Hepatic stellate cell (primary cell): Measurements from ENCODE around the gene RPH3AL.
"Not testable (repeated sequence)": the region's sequence is repeated elsewhere in the genome, so short reads cannot be mapped to it uniquely, and the experiment has no call there.

ENCODE experiments used
- DNase-seq: peaks from one replicate; pipeline ENCODE4 v3.0.0; 2011; ENCODE audit warnings: low spot score

The RPH3AL gene

DNA sequence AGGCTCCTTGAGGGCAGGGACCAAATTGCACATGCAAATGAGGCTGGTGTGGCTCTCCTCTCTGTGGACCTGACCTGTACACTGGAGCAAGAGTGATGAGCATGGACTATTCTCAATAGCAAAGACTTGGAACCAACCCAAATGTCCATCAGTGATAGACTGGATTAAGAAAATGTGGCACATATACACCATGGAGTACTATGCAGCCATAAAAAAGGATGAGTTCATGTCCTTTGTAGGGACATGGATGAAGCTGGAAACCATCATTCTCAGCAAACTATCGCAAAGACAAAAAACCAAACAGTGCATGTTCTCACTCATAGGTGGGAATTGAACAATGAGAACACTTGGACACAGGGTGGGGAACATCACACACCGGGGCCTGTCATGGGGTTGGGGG lies 128.0 kb downstream of the RPH3AL start:
- not testable (repeated sequence) for DNase-seq

DNA sequence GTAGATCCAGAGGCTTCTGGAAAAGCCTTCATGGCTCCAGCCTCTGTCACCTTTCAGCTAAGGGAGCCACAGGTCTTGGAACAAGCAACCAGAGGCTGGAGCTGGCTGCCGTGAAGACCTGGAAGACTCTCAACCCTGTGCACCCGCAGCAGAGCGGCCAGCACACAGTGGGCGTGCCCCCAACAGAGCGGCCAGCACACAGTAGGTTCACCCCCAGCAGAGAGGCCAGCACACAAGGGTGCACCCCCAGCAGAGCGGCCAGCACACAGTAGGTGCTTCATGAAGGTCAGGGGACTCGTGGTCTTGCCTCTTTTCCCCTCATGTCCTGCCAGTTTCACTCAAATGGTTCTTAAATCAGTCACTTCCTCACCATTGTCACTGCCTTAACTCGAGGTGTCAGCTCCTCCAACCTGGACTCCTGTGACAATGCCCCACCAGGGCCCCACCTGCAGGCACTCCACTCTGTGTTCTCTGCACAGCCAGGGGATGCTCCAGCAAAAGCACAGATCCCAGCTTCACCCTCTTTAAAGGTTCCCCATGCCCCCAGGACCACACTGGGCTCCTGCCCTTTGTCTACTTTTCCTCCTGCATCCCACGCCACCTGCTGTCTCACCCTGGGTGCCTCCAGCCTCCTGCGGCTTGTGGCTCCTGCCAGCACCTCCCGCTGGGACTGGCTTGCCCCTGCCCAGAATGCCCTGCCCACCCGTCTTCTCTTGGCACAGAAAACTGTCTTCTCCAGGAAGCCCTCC lies 128.7 kb downstream of the RPH3AL start:
- DNase-seq = no peak

DNA sequence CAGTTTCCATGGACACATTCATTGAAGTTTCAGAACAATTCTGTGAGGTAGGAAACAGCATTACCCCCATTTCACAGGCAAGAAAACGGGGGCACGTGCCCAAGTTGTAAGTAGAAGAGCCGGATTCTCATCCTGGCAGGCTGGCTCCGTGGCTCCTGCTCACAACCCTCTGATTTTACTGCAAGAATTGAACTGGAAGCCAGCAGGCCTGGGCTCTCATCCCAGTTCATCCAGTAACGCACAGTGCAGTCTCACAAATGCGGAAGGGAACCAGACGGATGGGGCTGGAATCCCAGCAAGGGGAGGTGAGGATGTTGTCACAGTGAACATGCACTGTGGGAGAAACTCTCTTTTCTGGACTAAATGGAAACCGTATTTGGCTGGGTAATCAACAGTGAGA lies 130.4 kb downstream of the RPH3AL start:
- no peak for DNase-seq

DNA sequence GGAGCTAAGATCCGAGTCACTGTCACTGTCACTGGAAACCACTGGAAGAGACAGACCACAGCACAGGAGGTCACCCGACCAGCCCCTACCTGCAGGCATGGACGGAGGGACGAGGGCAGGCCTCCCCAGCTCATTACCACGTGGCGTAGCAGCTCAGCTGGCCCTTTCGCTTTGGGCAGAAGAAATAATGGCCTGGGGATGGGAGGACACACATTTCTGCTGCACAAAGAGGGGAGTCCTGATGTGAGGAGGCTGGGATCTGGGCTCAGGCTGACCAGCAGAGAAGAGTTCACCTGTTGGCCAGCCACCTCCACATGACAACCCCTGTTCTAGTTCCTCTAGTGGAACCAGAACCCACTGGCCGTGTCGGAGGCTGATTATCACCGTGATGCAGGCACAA lies 132.9 kb downstream of the RPH3AL start:
- no peak for DNase-seq

DNA sequence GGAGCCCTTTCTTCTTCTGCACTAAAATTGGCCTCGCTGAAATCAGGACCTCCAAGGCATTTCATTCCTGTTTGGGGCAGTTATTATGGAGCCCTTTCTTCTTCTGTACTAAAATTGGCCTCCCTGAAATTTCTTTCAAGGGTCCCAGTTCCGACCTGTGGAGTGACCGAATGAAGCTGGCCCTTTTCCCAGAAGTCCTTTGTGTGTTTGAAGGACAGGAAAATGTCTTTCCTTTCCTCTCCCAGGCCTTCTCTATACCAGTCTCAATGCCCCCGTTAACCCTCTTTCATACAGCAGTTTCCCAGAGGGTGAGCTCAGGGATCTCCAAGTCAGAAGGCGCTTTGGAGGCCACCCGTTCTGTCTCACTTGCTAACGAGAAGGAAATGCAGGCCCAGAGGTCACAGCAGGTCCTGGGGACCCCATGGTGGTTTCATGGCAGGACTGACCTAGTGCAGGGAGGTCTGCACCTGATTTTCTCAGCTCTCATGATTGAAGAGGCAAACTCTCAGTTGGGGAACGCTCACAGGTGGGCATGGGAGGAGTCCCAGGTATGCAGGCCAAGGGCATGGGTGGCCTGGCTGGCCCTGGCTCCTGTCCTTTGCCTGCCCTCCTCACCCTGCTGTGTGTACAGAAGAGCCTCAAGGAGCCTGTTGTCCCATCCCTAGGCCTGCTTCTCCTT lies 134.0 kb downstream of the RPH3AL start:
- DNase-seq = no peak

DNA sequence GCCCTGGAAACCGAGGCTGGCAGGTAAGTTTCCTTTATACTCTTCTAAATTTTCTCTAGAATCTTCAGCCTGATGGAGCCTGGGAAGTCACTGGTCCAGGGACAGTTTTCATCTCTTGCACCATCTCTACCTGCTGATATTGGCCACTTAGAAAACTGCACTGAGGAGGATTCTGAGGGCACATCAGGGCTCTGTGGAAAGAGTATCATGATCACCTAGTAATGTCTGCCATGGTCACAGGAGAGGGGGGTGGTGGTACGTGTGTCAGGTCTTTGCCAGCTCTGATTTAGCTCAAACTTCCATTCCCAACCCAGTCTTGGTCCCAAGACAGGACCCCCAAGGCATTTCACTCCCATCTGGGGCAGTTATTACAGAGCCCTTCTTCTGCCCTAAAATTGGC lies 136.0 kb downstream of the RPH3AL start:
- no peak for DNase-seq

DNA sequence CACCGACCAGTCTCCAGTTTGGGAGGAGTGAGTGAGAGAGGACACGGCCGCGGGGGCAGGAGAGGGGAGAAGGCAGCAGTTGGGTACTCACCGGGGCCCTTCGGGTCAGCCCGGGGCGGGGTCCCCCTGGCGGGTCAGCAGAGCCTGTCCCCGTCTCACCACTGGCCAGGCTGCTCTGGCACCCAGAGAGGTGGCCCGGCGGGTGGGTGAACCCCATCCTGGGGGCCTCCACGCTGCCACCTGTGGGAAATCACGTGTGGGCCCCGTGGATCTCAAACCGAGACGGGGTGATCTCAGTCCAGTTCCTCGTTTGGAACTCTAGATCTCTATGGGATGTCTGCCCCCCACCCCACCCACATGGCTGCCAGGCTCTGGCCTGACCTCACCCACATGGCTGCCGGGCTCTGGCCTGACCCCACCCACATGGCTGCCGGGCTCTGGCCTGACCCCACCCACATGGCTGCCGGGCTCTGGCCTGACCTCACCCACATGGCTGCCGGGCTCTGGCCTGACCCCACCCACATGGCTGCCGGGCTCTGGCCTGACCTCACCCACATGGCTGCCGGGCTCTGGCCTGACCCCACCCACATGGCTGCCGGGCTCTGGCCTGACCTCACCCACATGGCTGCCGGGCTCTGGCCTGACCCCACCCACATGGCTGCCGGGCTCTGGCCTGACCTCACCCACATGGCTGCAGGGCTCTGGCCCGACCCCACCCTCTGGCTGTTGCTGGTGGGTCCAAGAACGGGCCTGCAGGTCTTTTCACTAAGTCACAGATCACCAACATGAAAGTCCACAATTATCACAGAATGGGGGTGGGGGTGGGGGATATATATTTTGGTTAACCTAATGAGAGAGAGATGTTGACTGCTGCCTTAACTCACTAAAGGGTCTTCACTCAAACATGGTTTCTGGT lies 136.8 kb downstream of the RPH3AL start:
- not testable (repeated sequence) for DNase-seq

DNA sequence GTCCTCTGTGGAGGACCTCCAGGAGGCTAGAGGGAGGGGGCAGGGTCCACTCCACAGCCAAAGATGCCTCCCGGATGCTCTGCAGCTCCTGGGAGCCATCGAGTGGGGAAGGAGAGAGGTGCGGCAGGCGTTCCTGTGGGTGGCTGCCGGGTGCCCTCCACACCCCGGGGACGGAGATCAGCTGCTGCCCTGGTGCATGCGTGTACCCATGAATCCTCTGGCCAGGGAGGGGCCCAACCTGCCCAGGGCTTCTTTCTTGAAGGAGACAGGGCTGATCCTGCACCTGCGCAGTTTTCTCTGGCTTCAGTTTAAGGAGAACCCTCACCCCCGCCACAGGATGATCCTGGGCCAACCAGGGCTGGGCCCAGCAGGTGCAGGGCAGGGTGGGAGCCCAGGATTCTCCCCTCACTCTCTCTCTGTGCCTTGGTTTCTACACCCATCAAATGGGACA lies 137.7 kb downstream of the RPH3AL start:
- no peak for DNase-seq

DNA sequence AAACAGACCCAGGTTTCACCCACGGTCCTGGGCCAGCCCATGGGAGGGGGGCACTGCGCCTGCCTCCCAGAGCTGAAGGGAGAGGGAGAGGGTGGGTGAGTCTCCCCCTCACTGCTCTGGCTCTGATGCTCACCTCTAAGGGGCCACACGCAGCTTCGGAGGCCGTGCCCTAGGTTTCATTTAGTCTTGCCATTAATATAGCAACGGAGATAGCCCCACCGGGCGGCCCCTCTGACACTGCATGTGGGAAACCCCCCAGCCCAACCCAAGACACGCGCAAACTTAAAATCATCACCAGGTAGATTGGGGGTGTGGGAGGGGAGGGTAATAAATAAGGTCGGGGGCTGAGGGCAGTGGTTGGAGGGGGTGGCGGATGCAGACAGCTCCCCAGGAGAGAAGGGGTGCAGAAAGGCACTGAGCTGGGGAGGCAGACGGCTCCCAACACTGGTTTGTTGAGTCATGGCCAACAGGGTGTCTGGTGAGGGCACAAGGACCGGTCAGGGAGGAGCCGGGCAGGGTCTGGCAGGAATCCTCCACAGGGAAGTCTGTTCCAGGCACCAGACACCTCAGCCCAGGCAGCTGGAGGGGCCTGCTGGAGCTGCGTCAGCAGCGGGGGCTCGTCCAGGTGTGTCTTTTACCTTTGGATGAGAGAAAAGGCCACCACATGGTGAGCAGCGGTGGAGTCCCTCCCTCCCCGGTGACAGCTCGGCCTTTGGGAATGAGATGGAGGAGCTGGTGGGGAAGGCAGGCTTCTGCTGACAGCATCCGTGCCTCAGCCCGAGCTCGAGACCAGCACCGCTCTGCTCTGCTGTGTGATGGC lies 139.1 kb downstream of the RPH3AL start:
- no peak for DNase-seq

DNA sequence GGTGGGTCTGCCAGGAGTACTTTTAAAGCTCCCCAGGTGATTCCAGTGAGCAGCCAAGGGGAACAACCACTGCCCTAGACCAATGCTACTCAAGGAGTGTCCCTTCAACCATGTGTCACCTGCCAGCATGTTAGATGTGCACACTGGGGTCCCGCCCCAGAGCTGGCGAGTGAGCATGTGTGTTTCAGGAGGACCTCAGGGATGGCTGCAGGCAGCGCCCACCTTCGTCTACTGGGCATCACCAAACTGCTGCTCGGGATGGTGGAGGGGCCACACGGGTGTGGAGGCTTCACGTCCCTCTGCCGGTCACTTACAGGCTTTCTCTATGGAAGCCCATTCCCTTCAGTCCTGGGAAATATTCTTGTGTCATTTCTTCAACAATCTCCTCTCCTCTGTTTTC lies 142.2 kb downstream of the RPH3AL start:
- DNase-seq = no peak

DNA sequence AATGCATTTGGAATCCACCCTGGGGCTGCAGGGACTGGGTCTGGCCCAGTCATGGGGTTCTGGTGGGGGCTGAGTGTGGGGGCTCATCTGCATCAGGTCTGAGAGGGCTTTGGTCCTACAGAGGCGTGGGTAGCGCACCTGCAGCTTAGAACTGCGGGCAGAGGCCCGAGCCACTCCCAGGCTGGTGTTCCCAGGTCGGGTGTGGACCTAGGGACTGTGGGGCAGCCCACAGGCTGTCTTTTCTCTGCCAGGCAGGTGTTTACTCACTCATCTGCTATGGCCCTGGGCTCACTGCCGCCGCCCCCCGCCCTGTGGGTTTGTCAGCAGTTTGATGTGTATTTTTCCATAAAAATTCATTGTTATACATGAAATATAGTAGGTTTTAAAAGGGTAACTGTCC lies 144.2 kb downstream of the RPH3AL start:
- DNase-seq = no peak

DNA sequence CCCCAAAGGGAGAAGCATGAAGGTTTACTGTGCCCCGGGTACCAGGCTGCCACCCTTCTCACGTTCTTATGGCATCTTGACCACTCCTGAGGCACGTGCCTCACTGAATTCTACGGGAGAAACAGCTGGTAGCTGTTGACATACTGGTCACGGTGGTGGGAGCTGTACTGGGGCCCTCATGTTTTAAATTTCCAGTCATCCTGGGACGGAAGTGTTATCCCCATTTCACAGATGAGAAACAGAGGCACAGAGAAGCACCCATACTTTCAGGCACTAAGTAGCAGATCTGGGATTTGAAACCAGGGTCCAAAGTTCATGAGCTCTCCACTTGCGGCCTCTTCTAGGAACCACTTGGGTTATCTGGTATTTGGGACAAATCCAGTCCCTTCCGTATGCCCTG lies 144.8 kb downstream of the RPH3AL start:
- no peak for DNase-seq

DNA sequence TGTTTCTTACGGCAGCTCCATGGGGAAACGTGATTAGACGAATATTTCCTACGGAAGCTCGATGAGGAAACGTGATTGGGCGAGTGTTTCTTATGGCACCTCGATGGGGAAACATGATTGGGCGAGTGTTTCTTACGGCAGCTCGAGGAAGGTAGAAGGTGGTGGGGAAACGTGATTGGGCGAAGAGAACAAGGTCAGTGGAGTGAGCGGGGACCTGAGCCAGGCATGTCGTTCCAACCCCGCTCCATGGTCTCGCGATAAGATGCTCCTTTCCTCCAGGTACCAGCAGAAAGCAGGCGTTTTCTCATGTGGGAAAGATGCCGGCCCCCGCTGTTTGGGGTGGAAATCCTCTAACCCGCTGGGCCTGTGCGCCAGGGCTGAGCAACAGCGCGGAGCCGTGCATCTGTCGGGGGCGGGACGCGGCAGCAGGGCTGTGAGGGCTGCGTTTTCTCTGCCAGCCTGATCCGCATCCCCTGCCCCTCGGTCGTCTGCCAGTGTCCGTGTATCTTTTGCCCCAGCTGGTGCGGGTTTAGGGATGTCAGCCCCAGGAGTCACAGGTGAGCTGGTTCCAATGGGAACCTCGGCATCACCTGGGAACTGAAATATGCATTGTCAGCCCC lies 145.6 kb downstream of the RPH3AL start:
- DNase-seq = no peak

DNA sequence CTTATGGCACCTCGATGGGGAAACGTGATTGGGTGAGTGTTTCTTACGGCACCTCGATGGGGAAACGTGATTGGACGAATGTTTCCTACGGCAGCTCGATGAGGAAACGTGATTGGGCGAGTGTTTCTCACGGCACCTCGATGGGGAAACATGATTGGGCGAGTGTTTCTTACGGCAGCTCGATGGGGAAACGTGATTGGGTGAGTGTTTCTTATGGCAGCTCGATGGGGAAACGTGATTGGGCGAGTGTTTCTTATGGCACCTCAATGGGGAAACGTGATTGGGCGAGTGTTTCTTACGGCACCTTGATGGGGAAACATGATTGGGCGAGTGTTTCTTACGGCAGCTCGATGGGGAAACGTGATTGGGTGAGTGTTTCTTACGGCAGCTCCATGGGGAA lies 146.1 kb downstream of the RPH3AL start:
- DNase-seq = not testable (repeated sequence)

DNA sequence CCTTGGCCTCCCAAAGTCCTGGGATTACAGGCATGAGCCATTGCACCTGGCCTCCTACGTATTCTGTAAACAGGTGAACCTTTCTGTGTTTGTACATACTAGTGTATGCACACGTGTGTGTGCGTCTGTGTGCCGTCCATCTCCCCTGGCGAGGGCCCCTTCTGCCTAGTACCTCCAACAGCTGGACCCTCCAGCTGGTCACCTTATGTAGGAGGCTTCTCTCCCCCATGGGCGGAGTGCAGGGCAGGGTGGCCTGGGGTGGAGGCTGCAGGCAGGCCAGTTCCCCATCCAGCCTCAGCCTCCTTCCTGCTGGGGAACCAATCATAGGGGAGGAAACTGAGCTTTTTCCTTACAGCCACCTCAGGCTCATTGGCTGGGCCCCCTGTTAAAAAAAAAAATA lies 146.8 kb downstream of the RPH3AL start:
- no peak for DNase-seq

DNA sequence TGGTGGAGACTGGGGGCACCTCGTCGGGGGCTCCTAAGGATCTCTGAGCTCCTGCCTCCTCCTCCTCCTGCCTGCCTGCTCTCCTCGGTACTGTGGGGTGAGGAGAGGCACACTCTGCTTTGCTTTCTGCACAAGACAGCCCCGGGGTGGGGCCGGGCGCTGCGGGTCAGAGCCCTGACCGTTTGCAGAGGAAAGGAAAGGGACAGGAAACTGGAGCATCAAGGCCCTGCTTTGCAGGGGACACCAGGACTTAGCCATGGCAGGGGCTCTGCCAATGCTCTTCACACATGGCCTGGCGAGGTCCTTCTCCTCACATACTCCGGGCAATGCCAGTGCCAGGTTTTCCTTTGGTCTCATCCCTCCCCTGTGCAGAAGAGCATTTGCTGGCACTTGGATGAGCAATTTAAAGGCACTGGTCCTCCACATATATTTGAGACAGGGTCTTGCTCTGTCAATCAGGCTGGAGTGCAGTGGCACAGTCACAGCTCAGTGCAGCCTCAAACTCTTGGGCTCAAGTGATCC lies 147.4 kb downstream of the RPH3AL start:
- no peak for DNase-seq

DNA sequence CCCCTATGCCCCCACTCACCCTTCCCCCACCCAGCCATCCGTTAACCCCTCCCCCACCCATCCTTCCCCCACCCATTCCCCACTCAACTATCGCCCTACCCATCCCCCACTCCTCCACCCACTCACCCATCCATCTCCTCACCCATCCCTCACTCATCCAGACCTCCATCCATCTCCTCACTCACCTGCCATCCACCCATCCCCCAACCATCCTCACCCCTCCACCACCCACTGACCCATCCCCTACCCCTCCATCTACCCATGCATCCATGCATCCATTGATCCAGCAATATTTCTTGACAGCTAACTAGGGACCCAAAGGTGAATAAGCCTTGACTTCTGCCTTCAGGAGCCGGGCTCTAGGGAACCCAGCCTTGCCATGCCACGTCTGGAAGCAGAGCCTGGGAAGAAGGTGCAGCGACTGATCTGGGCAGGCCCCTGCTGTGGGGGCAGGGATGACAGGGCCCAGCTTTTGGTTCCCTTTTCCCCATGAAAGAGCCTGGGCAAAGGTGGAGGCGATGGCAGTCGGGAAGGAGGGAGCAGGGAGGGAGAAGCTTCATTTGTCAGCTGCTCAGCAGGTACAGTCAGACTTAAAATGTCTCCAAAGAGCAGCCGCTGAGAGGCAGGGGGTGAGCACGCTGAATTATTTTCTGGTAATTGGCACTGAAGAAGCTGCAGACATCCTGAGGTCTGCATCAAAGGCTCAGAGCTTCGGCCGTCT lies 148.0 kb downstream of the RPH3AL start:
- DNase-seq = no peak

DNA sequence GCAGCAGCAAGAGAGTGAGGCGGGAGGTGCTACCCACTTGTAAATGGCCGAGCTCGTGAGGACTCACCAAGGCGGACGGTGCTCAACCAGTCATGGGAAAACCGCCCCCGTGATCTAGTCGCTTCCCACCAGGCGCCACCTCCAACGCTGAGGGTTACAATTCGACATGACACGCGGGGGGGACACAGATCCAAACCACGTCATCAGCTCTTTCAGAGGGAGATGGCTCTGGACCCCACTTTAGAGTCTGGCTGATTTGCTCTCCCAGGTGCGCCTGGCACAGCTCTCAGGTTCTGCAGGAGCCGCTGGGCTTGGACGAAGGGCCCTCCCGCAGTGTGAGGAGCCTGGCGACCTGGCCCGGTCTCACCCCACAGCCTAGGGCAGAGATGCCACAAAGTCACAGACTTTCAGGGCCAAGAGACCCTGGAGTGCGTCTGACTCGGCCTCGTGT lies 150.1 kb downstream of the RPH3AL start:
- no peak for DNase-seq

DNA sequence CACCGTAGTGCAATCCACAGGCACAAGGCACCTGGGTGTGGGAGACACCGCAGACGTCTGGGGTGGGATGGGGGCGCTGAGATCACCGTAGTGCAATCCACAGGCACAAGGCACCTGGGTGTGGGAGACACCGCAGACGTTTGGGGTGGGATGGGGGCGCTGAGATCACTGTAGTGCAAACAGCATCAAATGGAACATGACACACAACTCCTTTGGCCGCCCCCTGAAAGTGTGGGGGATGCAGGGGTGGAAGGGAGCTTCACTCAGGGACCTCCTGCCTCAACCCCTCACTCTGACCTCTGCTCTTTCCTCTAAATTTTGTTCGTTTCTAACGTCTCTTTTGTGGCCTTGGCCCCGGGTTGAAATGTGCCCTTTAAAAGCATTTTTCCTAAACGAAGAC lies 150.9 kb downstream of the RPH3AL start:
- DNase-seq = not testable (repeated sequence)

DNA sequence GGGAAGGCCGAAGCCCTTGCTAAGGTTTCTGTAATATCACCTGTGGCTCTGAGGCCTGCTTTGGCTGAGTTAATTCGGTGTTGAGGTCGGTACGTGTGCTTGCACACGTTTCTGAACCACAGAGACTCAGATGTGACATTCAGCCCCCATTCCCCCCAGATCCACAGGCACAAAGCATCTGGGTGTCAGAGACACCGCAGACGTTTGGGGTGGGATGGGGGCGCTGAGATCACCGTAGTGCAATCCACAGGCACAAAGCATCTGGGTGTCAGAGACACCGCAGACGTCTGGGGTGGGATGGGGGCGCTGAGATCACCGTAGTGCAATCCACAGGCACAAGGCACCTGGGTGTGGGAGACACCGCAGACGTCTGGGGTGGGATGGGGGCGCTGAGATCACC lies 151.3 kb downstream of the RPH3AL start:
- not testable (repeated sequence) for DNase-seq
